ENCODE results near the gene IGSF3. TPM values are rescaled to one million over a fixed set of nuclear protein-coding genes. Genes with fewer than 3 reads are reported as not detected.
A peak's percentile ranks its signal among the peaks of the same experiment; 100 is the strongest.

The IGSF3 gene
- total RNA-seq, 1 donor from 2014 or later: 19.9 TPM

DNA sequence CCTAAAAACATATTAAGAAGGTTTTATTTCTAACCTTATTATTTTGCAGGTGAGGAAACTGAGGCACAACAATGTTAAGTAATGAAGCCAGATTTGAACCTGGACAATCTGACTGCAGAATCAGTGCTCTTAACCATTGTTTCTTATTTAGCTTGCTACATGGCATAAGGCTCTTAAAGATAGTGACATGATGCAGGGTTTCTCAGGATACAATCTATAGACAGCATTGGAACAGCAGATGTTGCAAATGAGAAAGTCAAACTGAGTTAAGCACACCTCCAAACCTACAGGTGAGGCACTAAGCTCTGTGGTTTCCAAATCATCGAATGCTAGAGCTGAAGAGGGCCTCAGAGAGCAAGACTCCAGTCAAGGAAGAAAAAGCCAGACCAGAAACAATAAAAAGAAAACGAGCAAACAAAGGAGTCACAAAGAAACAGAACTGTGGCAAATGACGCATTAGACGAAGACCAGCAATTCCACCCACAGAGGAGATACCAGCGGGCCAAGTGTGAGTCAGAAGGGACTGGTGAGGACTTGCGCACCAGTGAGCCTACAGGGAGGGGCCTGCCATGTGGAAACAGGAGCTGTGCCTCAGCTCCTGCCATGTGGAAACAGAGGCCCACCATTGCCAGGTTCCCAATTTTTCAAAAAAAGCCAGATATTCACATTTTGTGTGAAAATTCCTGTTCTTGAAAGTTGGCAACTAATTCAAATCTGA is 111.1 kb downstream of the IGSF3 start:
- peak; percentile 57 for DNase-seq
- H3K4me1 ChIP-seq: peaks cover 76% of the 10 kb centered on the region
- intact Hi-C loops (cut with micrococcal nuclease): no loop called here

DNA sequence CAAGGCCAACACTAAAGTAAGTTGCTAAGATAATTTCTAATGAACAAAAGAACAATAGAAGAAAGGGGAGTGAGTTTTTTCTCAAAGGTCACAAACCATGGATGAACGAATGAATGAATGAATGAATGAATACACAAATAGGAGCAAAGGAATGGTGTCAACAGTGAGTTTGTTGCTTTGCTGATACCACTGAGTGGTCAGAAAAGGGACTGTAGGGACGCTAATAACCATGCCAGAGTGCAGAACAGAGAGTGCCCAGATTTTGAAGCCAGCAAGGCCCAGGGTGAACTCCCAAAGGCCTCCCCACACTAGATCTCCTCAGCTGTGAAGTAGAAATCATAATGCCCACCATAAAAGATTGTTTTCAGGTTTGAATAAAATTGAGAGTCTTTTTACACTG is 112.6 kb downstream of the IGSF3 start:
- H3K36me3 ChIP-seq: no peaks in the 10 kb centered on the region
- peaks cover 68% of the 10 kb centered on the region for H3K4me1 ChIP-seq
- no peaks in the 10 kb centered on the region for H3K27me3 ChIP-seq (ENCODE audit: low read depth)
- TF ChIP-seq, protein P1, sequence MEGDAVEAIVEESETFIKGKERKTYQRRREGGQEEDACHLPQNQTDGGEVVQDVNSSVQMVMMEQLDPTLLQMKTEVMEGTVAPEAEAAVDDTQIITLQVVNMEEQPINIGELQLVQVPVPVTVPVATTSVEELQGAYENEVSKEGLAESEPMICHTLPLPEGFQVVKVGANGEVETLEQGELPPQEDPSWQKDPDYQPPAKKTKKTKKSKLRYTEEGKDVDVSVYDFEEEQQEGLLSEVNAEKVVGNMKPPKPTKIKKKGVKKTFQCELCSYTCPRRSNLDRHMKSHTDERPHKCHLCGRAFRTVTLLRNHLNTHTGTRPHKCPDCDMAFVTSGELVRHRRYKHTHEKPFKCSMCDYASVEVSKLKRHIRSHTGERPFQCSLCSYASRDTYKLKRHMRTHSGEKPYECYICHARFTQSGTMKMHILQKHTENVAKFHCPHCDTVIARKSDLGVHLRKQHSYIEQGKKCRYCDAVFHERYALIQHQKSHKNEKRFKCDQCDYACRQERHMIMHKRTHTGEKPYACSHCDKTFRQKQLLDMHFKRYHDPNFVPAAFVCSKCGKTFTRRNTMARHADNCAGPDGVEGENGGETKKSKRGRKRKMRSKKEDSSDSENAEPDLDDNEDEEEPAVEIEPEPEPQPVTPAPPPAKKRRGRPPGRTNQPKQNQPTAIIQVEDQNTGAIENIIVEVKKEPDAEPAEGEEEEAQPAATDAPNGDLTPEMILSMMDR (IDR thresholded peaks at IDR 0.05; ENCODE audit: borderline replicate concordance): no peak
- peak overlapping the region; percentile 32 for H3K27ac ChIP-seq (replicated peaks)
- H3K9me3 ChIP-seq (replicated peaks): no peaks in the 10 kb centered on the region
- H3K4me3 ChIP-seq: no peak overlapping the region
- no peak for DNase-seq
- intact Hi-C loops (cut with micrococcal nuclease): no loop called here

More for the DNA sequence above, 111.1 kb downstream of the IGSF3 start:
- no peaks in the 10 kb centered on the region for H3K9me3 ChIP-seq (replicated peaks)
- TF ChIP-seq, protein P1 (IDR thresholded peaks at IDR 0.05; ENCODE audit: borderline replicate concordance): no peak
- H3K4me3 ChIP-seq: no peak overlapping the region
- H3K36me3 ChIP-seq: no peaks in the 10 kb centered on the region
- H3K27me3 ChIP-seq (ENCODE audit: low read depth): no peaks in the 10 kb centered on the region
- H3K27ac ChIP-seq (replicated peaks): peak overlapping the region; percentile 32

DNA sequence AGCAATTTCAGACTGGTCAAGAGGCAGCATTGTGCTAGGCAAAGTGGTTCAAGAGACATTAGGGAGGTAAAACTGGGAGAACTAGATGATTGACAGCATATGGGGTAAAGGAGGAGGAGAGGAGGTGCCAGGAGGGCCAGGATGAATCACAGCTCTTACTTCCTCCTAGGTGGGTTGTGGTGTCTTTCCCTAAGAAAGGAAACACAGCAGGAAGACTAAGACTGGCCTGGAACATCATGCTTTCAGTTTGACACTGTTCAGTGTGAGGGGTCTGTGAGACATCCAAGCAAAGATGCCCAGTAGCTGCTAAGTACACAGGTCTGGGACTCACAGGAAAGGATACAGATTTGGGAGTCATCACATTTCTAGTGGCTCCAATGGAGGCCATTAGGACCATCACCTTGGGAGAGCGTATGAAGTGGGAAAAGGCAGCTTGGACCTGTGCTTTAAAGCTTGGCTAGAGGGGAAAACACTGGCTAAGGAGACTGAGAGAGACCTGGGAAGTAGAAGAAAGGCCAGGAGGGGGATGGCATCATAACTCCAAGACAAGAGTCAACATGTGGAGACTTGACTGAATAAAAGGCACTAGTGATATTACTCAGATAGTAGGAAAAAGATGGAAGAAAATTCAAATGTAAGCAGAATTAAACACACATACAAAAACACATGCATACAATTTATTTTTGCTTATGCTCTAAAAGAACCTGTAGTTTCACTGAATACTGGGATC is 114.0 kb downstream of the IGSF3 start:
- intact Hi-C loops (cut with micrococcal nuclease): no loop called here
- Histone ChIP-seq H3K4me1 (peaks cover 65% of the 10 kb centered on the region), H3K36me3 (no peaks in the 10 kb centered on the region), H3K4me3 (no peak overlapping the region), H3K27me3 (ENCODE audit: low read depth) (no peaks in the 10 kb centered on the region), H3K9me3 (replicated peaks) (no peaks in the 10 kb centered on the region), H3K27ac (replicated peaks) (no peak overlapping the region)
- TF ChIP-seq, protein P1 (IDR thresholded peaks at IDR 0.05; ENCODE audit: borderline replicate concordance): no peak
- no peak for DNase-seq

DNA sequence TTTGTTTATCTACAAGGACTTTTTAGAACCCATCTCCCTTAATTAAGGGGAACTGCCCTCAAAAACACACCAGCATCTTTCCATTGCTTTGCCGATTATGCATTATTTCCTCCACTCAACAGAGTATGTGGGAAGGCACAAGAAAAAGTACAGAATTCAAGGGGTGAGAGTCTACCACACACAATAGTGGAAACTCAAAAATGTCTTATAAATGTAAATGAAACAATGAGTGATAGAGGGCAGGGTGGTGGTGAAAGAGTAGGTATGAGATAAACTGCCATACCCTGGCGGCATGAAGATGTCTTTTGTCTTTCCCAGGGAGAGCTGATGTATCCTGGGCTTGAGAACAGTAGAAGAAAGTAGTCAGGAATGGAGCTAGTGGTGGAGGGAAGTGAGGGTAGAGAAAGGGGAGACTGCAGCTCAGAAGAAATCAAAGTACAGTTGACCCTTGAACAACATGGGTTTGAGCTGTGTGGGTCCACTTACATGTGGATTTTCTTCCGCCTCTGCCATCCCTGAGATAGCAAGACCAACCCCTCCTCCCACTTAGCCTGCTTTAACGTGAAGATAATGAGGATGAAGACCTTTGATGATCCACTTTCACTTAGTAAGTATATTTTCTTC is 121.1 kb downstream of the IGSF3 start:
- DNase-seq: no peak
- peaks cover 26% of the 10 kb centered on the region for H3K36me3 ChIP-seq
- no peak overlapping the region for H3K4me3 ChIP-seq
- intact Hi-C loops (cut with micrococcal nuclease): no loop called here
- no peak overlapping the region for H3K27ac ChIP-seq (replicated peaks)
- H3K27me3 ChIP-seq (ENCODE audit: low read depth): no peaks in the 10 kb centered on the region
- no peaks in the 10 kb centered on the region for H3K9me3 ChIP-seq (replicated peaks)
- TF ChIP-seq, protein P1 (IDR thresholded peaks at IDR 0.05; ENCODE audit: borderline replicate concordance): no peak
- peaks cover 18% of the 10 kb centered on the region for H3K4me1 ChIP-seq

DNA sequence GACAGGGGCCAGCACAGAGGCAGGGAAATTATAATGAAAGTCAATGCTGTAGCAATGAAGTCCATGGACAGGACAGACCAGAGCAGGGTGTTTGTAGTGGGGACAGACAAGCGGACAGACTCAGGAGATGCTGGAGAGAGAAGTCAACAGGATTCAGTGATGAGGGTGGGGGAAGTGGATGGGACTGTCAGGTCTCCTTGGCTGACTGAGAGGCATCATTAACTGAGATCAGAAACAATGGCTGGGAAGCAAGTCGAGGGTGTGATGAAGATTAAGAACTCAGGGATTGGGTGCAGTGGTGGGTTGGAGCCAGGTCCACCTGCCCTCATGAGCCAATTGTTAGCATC is 122.2 kb downstream of the IGSF3 start:
- no peak overlapping the region for H3K27ac ChIP-seq (replicated peaks)
- H3K27me3 ChIP-seq (ENCODE audit: low read depth): no peaks in the 10 kb centered on the region
- H3K4me3 ChIP-seq: no peak overlapping the region
- H3K4me1 ChIP-seq: peaks cover 23% of the 10 kb centered on the region
- intact Hi-C loops (cut with micrococcal nuclease): no loop called here
- H3K36me3 ChIP-seq: peaks cover 36% of the 10 kb centered on the region
- DNase-seq: no peak
- no peaks in the 10 kb centered on the region for H3K9me3 ChIP-seq (replicated peaks)
- TF ChIP-seq, protein P1 (IDR thresholded peaks at IDR 0.05; ENCODE audit: borderline replicate concordance): no peak
